Activated naive CD8-positive, alpha-beta T cell treated with anti-CD3 and anti-CD28 coated beads for 36 hours (primary cell): ENCODE measurements around the gene ARID1B. TPM values are rescaled to one million over a fixed set of nuclear protein-coding genes. Genes with fewer than 3 reads are reported as not detected.

ENCODE experiments used
- DNase-seq: peaks from one replicate; pipeline ENCODE4 v3.0.0; 2021
- H3K27ac Mint-ChIP-seq: one replicate; pipeline ENCODE4 v1.8.0; 2022; ENCODE audit warnings: mild to moderate bottlenecking, moderate library complexity, mixed read lengths
- H3K27me3 Mint-ChIP-seq: one replicate; pipeline ENCODE4 v1.8.0; 2022; ENCODE audit warnings: mild to moderate bottlenecking, mixed read lengths
- H3K36me3 Mint-ChIP-seq: one replicate; pipeline ENCODE4 v1.8.0; 2021; ENCODE audit warnings: mild to moderate bottlenecking, mixed read lengths
- H3K4me1 Mint-ChIP-seq: one replicate; pipeline ENCODE4 v1.8.0; 2021; ENCODE audit warnings: mixed read lengths
- H3K4me3 Mint-ChIP-seq: one replicate; pipeline ENCODE4 v1.8.0; 2022; ENCODE audit warnings: mild to moderate bottlenecking, moderate library complexity, mixed read lengths
- H3K9me3 Mint-ChIP-seq: one replicate; pipeline ENCODE4 v1.8.0; 2022; ENCODE audit warnings: mixed read lengths
- total RNA-seq, 2 experiments: library from RNA; stranded (reverse); gene quantifications; one replicate each; pipeline ENCODE4 v1.2.3, GENCODE V29; 2021

The ARID1B gene
- total RNA-seq, 2 experiments from 2014 or later: 40.6 to 41.5 TPM

- Mint-ChIP-seq H3K27ac (no peak overlapping the region), H3K27me3 (peaks cover 36% of the 10 kb centered on the region), H3K36me3 (no peaks in the 10 kb centered on the region), H3K4me3 (no peak overlapping the region), H3K9me3 (no peaks in the 10 kb centered on the region), H3K4me1 (peaks cover 10% of the 10 kb centered on the region)
- no peak for DNase-seq
These were observed 452.5 kb downstream of the ARID1B start for GRCh38 chr6:157229713-157230112.

GRCh38 chr6:157230910-157231309 lies 453.7 kb downstream of the ARID1B start:
- H3K36me3 Mint-ChIP-seq: no peaks in the 10 kb centered on the region
- H3K27me3 Mint-ChIP-seq: peaks cover 47% of the 10 kb centered on the region
- no peak overlapping the region for H3K4me3 Mint-ChIP-seq
- H3K27ac Mint-ChIP-seq: no peak overlapping the region
- H3K4me1 Mint-ChIP-seq: peaks cover 15% of the 10 kb centered on the region
- no peaks in the 10 kb centered on the region for H3K9me3 Mint-ChIP-seq
- DNase-seq: no peak

GRCh38 chr6:157232161-157232895 lies 455.1 kb downstream of the ARID1B start:
- H3K9me3 Mint-ChIP-seq: no peaks in the 10 kb centered on the region
- H3K27me3 Mint-ChIP-seq: peaks cover 53% of the 10 kb centered on the region
- peaks cover 2% of the 10 kb centered on the region for H3K36me3 Mint-ChIP-seq
- no peak overlapping the region for H3K4me3 Mint-ChIP-seq
- no peak overlapping the region for H3K27ac Mint-ChIP-seq
- DNase-seq: no peak
- peaks cover 11% of the 10 kb centered on the region for H3K4me1 Mint-ChIP-seq

- Mint-ChIP-seq H3K27me3 (peaks cover 58% of the 10 kb centered on the region), H3K27ac (no peak overlapping the region), H3K36me3 (peaks cover 2% of the 10 kb centered on the region), H3K4me1 (peaks cover 5% of the 10 kb centered on the region), H3K4me3 (no peak overlapping the region), H3K9me3 (peaks cover under 1% of the 10 kb centered on the region)
- no peak for DNase-seq
These were observed 456.0 kb downstream of the ARID1B start for GRCh38 chr6:157233156-157233555.

GRCh38 chr6:157233686-157234085 lies 456.5 kb downstream of the ARID1B start:
- no peak for DNase-seq
- H3K27me3 Mint-ChIP-seq: peaks cover 61% of the 10 kb centered on the region
- H3K36me3 Mint-ChIP-seq: peaks cover 2% of the 10 kb centered on the region
- no peak overlapping the region for H3K4me3 Mint-ChIP-seq
- peaks cover 5% of the 10 kb centered on the region for H3K4me1 Mint-ChIP-seq
- H3K27ac Mint-ChIP-seq: no peak overlapping the region
- peaks cover 1% of the 10 kb centered on the region for H3K9me3 Mint-ChIP-seq

GRCh38 chr6:157235600-157236039 lies 458.4 kb downstream of the ARID1B start:
- Mint-ChIP-seq H3K4me1 (peaks cover 5% of the 10 kb centered on the region), H3K27me3 (peaks cover 54% of the 10 kb centered on the region), H3K4me3 (peak overlapping the region; percentile 84), H3K9me3 (peaks cover 1% of the 10 kb centered on the region), H3K36me3 (peaks cover 2% of the 10 kb centered on the region), H3K27ac (no peak overlapping the region)
- peak; percentile 64 for DNase-seq

GRCh38 chr6:157236040-157236725 lies 459.0 kb downstream of the ARID1B start:
- peak; percentile 27 for DNase-seq
- no peak overlapping the region for H3K27ac Mint-ChIP-seq
- H3K4me1 Mint-ChIP-seq: peaks cover 5% of the 10 kb centered on the region
- peaks cover 54% of the 10 kb centered on the region for H3K27me3 Mint-ChIP-seq
- H3K36me3 Mint-ChIP-seq: peaks cover 2% of the 10 kb centered on the region
- H3K4me3 Mint-ChIP-seq: peak overlapping the region; percentile 84
- peaks cover 1% of the 10 kb centered on the region for H3K9me3 Mint-ChIP-seq

GRCh38 chr6:157238346-157238745 lies 461.2 kb downstream of the ARID1B start:
- Mint-ChIP-seq H3K27me3 (peaks cover 39% of the 10 kb centered on the region), H3K9me3 (peaks cover 1% of the 10 kb centered on the region), H3K36me3 (peaks cover 2% of the 10 kb centered on the region), H3K4me3 (no peak overlapping the region), H3K4me1 (peaks cover 5% of the 10 kb centered on the region), H3K27ac (no peak overlapping the region)
- no peak for DNase-seq

GRCh38 chr6:157239148-157239547 lies 462.0 kb downstream of the ARID1B start:
- Mint-ChIP-seq H3K4me3 (no peak overlapping the region), H3K27ac (no peak overlapping the region), H3K9me3 (peaks cover 1% of the 10 kb centered on the region), H3K27me3 (peaks cover 31% of the 10 kb centered on the region), H3K4me1 (peaks cover 5% of the 10 kb centered on the region), H3K36me3 (peaks cover 2% of the 10 kb centered on the region)
- no peak for DNase-seq

- H3K27ac Mint-ChIP-seq: no peak overlapping the region
- DNase-seq: no peak
- peaks cover 5% of the 10 kb centered on the region for H3K4me1 Mint-ChIP-seq
- H3K9me3 Mint-ChIP-seq: peaks cover 1% of the 10 kb centered on the region
- peaks cover 26% of the 10 kb centered on the region for H3K27me3 Mint-ChIP-seq
- peaks cover 2% of the 10 kb centered on the region for H3K36me3 Mint-ChIP-seq
- no peak overlapping the region for H3K4me3 Mint-ChIP-seq
These were observed 462.5 kb downstream of the ARID1B start for GRCh38 chr6:157239671-157240058.

- peaks cover 5% of the 10 kb centered on the region for H3K4me1 Mint-ChIP-seq
- DNase-seq: no peak
These were observed 463.1 kb downstream of the ARID1B start for GRCh38 chr6:157240059-157240959.

GRCh38 chr6:157240960-157241311 lies 463.8 kb downstream of the ARID1B start:
- Mint-ChIP-seq H3K4me3 (no peak overlapping the region), H3K4me1 (no peaks in the 10 kb centered on the region), H3K27ac (no peak overlapping the region), H3K36me3 (peaks cover 2% of the 10 kb centered on the region), H3K27me3 (peaks cover 14% of the 10 kb centered on the region), H3K9me3 (peaks cover 1% of the 10 kb centered on the region)
- DNase-seq: no peak

More at GRCh38 chr6:157240059-157240959, 463.1 kb downstream of the ARID1B start:
- peaks cover 19% of the 10 kb centered on the region for H3K27me3 Mint-ChIP-seq
- no peak overlapping the region for H3K27ac Mint-ChIP-seq
- peaks cover 2% of the 10 kb centered on the region for H3K36me3 Mint-ChIP-seq
- peaks cover 1% of the 10 kb centered on the region for H3K9me3 Mint-ChIP-seq
- H3K4me3 Mint-ChIP-seq: no peak overlapping the region

GRCh38 chr6:157242791-157243190 lies 465.6 kb downstream of the ARID1B start:
- H3K4me1 Mint-ChIP-seq: no peaks in the 10 kb centered on the region
- H3K9me3 Mint-ChIP-seq: peaks cover 1% of the 10 kb centered on the region
- no peaks in the 10 kb centered on the region for H3K36me3 Mint-ChIP-seq
- DNase-seq: no peak
- peaks cover 4% of the 10 kb centered on the region for H3K27me3 Mint-ChIP-seq
- no peak overlapping the region for H3K4me3 Mint-ChIP-seq
- no peak overlapping the region for H3K27ac Mint-ChIP-seq

GRCh38 chr6:157244175-157244574 lies 467.0 kb downstream of the ARID1B start:
- Mint-ChIP-seq H3K27me3 (no peaks in the 10 kb centered on the region), H3K4me1 (no peaks in the 10 kb centered on the region), H3K9me3 (peaks cover 2% of the 10 kb centered on the region), H3K36me3 (no peaks in the 10 kb centered on the region), H3K4me3 (no peak overlapping the region), H3K27ac (no peak overlapping the region)
- DNase-seq: no peak

GRCh38 chr6:157244780-157245179 lies 467.6 kb downstream of the ARID1B start:
- DNase-seq: no peak
- Mint-ChIP-seq H3K4me3 (no peak overlapping the region), H3K4me1 (no peaks in the 10 kb centered on the region), H3K27me3 (no peaks in the 10 kb centered on the region), H3K9me3 (peaks cover 2% of the 10 kb centered on the region), H3K27ac (no peak overlapping the region), H3K36me3 (no peaks in the 10 kb centered on the region)
